K562 (cell line): ENCODE results near the gene ENKUR. TPM values are rescaled to one million over a fixed set of nuclear protein-coding genes. Genes with fewer than 3 reads are reported as not detected.
A peak's percentile ranks its signal among the peaks of the same experiment; 100 is the strongest.

ENCODE experiments used
- ARID1B ChIP-seq: fragments of 450-650 bp; IDR thresholded peaks from 2 replicates; pipeline ENCODE4 v1.6.1; 2016; ENCODE audit warnings: antibody characterized with exemption, mild to moderate bottlenecking, inconsistent platforms
- BCOR ChIP-seq: fragments of 450-650 bp; IDR thresholded peaks from 2 replicates; pipeline ENCODE4 v1.6.1; 2016
- CEBPG ChIP-seq, 3 experiments: fragments of 200-800 bp in 1 of 3; sonication (Bioruptor generic) in 1 of 3; sonication (generic) in 1 of 3; formaldehyde crosslinking in 1 of 3; IDR thresholded peaks in 2 of 3; conservative IDR thresholded peaks in 1 of 3; 2 replicates each; pipeline versions ENCODE4 v1.6.1 to v1.8.0; 2016 to 2022; ENCODE audit warnings: missing compliant biosample characterization in 2 of 3, missing genetic modification characterization in 2 of 3, mild to moderate bottlenecking in 1 of 3, missing genetic modification reagents in 1 of 3
- ELF1 ChIP-seq: fragments of 200-800 bp; sonication (Bioruptor generic); IDR thresholded peaks from 2 replicates; pipeline ENCODE4 v1.6.1; 2016; ENCODE audit warnings: missing genetic modification characterization, missing compliant biosample characterization
- GTF3C2 ChIP-seq: IDR thresholded peaks from 3 replicates; pipeline ENCODE4 v1.6.1; 2011; ENCODE audit warnings: borderline replicate concordance, mild to moderate bottlenecking, moderate library complexity; ENCODE audit not compliant: insufficient read length; ENCODE audit errors: extremely low read depth
- HCFC1 ChIP-seq: IDR thresholded peaks from 2 replicates; pipeline ENCODE4 v1.6.1; 2012; ENCODE audit warnings: low read depth, low read length, improper control_type of control experiment
- HNRNPL ChIP-seq: fragments of 200-400 bp; formaldehyde crosslinking; IDR thresholded peaks from 2 replicates; pipeline ENCODE4 v1.6.1; 2017; ENCODE audit warnings: low read depth, mild to moderate bottlenecking, low read length
- KDM1A ChIP-seq, 2 experiments: fragments of 450-650 bp; IDR thresholded peaks; 2 replicates each; pipeline ENCODE4 v1.6.1; 2016; ENCODE audit warnings: mild to moderate bottlenecking in 2 of 2
- KHSRP ChIP-seq: fragments of 450-650 bp; IDR thresholded peaks from 2 replicates; pipeline ENCODE4 v1.6.1; 2017
- MYC ChIP-seq, 2 experiments: fragments of 250-450 bp in 1 of 2; sonication (Bioruptor Pico) in 1 of 2; IDR thresholded peaks; 2 replicates each; pipeline versions ENCODE4 v1.5.1 to v1.6.1; 2012 to 2021; ENCODE audit warnings: low read depth in 2 of 2, borderline replicate concordance in 1 of 2, improper control_type of control experiment in 1 of 2, low read length in 1 of 2, mild to moderate bottlenecking in 1 of 2, moderate library complexity in 1 of 2
- MYNN ChIP-seq, 2 experiments: sonication (generic); formaldehyde crosslinking in 1 of 2; IDR thresholded peaks; 2 replicates each; pipeline versions ENCODE4 v1.5.0 to v1.6.1; 2016 to 2020; ENCODE audit warnings: antibody characterized with exemption in 1 of 2, missing genetic modification reagents in 1 of 2
- NFATC3 ChIP-seq: fragments of 450-650 bp; IDR thresholded peaks from 2 replicates; pipeline ENCODE4 v1.6.1; 2017; ENCODE audit warnings: mild to moderate bottlenecking
- PHB ChIP-seq: fragments of 250-450 bp; sonication (Bioruptor Pico); IDR thresholded peaks from 2 replicates; pipeline ENCODE4 v1.5.0; 2021
- PHF8 ChIP-seq: fragments of 200-600 bp; sonication (generic); IDR thresholded peaks from 2 replicates; pipeline ENCODE4 v1.6.1; 2012; ENCODE audit warnings: mixed run types, mild to moderate bottlenecking, inconsistent platforms, low read length, moderate library complexity, borderline replicate concordance
- POLR2AphosphoS5 ChIP-seq: IDR thresholded peaks from 2 replicates; pipeline ENCODE4 v1.6.1; 2011; ENCODE audit warnings: mild to moderate bottlenecking, low read depth, low read length, moderate library complexity; ENCODE audit not compliant: control insufficient read depth, insufficient read depth
- SMARCE1 ChIP-seq: fragments of 450-650 bp; IDR thresholded peaks from 2 replicates; pipeline ENCODE4 v1.7.1; 2016; ENCODE audit warnings: mild to moderate bottlenecking
- USF1 ChIP-seq: sonication (generic); formaldehyde crosslinking; IDR thresholded peaks from 2 replicates; pipeline ENCODE4 v1.9.0; 2022; ENCODE audit warnings: mild to moderate bottlenecking, missing genetic modification reagents
- ZBTB17 ChIP-seq: fragments of 450-650 bp; formaldehyde crosslinking; IDR thresholded peaks from 2 replicates; pipeline ENCODE4 v1.4.0; 2020; ENCODE audit warnings: mild to moderate bottlenecking
- ZFP1 ChIP-seq: fragments of 450-650 bp; formaldehyde crosslinking; IDR thresholded peaks from 2 replicates; pipeline ENCODE4 v1.4.0; 2020; ENCODE audit warnings: mild to moderate bottlenecking, mixed read lengths
- ZNF398 ChIP-seq: fragments of 250-450 bp; sonication (Bioruptor Pico); IDR thresholded peaks from 2 replicates; pipeline ENCODE4 v1.8.0; 2021; ENCODE audit warnings: moderate library complexity, mild to moderate bottlenecking, inconsistent platforms
- polyA plus RNA-seq, 8 experiments: library from polyadenylated mRNA; depleted of rRNA in 4 of 8; stranded (reverse) in 5 of 8; unstranded in 3 of 8; fragments of >200 nt; fragmentation: Nextera tagmentation in 2 of 8; fragmentation: Illumina TruSeq in 1 of 8; extraction: Ambion mirVana in 2 of 8; extraction: Trizol in 1 of 8; gene quantifications; 2 replicates each; pipeline versions ENCODE4 v1.2.1 to v1.2.3, GENCODE V29; 2011 to 2014; ENCODE audit warnings: inconsistent platforms in 1 of 8, missing spikeins in 1 of 8
- total RNA-seq, 7 experiments: library from RNA; depleted of rRNA in 6 of 7; stranded (reverse); fragments of >200 nt in 6 of 7; fragmentation: Illumina TruSeq in 2 of 7; extraction: Trizol in 2 of 7; gene quantifications; 2 replicates each; pipeline versions ENCODE4 v1.2.1 to v1.2.3, GENCODE V29; 2011 to 2021; ENCODE audit warnings: low replicate concordance in 1 of 7

Gene ENKUR
- total and polyA plus RNA-seq, 9 of the 15 experiments (the other 6 are each of a cell fraction or from before 2014, with no cell fraction given): 0.06 to 0.46 (median 0.20) TPM

GRCh38 chr10:24952707-24953645 is 63.0 kb downstream of the ENKUR start (continued):
- TF ChIP-seq KDM1A (IDR thresholded peaks at IDR 0.05): peak in 1 of 2 experiments; percentile 51; a peak in 2 of 4 replicates
- TF ChIP-seq PHF8: peak; percentile 32; the same call in 1 of the 2 replicates
- no peak for TF ChIP-seq KHSRP
- peak; percentile 41; the same call in 1 of the 2 replicates for TF ChIP-seq SMARCE1
- no peak for TF ChIP-seq CEBPG (CRISPR knock-in tag; IDR thresholded peaks at IDR 0.05)
- no peak for TF ChIP-seq CEBPG (tag; conservative IDR thresholded peaks at IDR 0.05 in 1 of 2, IDR thresholded peaks at IDR 0.05 in 1 of 2)
- no peak for TF ChIP-seq GTF3C2
- peak; percentile 54; the same call in 1 of the 2 replicates for TF ChIP-seq POLR2AphosphoS5
- TF ChIP-seq ELF1 (tag): peak; percentile 43; the same call in 1 of the 2 replicates
- TF ChIP-seq MYC (IDR thresholded peaks at IDR 0.05; ENCODE audit: low read depth, low read length): peak; percentile 44
- no peak for TF ChIP-seq MYC (CRISPR knock-in tag; IDR thresholded peaks at IDR 0.05; ENCODE audit: borderline replicate concordance, low read depth)
- TF ChIP-seq BCOR: 0 out of 2 replicates have a peak, but pooled peaks have one; percentile 23
- TF ChIP-seq MYNN (IDR thresholded peaks at IDR 0.05): no peak
- no peak for TF ChIP-seq MYNN (CRISPR knock-in tag; IDR thresholded peaks at IDR 0.05)
- no peak for TF ChIP-seq USF1 (CRISPR knock-in tag)
- no peak for TF ChIP-seq ZNF398 (CRISPR knock-in tag)
- no peak for TF ChIP-seq HCFC1
- no peak for TF ChIP-seq ZFP1 (CRISPR knock-in tag)
- peak; percentile 16; the same call in 1 of the 2 replicates for TF ChIP-seq ZBTB17 (CRISPR knock-in tag)
- no peak for TF ChIP-seq NFATC3
- peak; percentile 61 for TF ChIP-seq ARID1B
- TF ChIP-seq HNRNPL: no peak
- no peak for TF ChIP-seq PHB (CRISPR knock-in tag)
